Measurements from ENCODE around the gene MRPS34.

DNA sequence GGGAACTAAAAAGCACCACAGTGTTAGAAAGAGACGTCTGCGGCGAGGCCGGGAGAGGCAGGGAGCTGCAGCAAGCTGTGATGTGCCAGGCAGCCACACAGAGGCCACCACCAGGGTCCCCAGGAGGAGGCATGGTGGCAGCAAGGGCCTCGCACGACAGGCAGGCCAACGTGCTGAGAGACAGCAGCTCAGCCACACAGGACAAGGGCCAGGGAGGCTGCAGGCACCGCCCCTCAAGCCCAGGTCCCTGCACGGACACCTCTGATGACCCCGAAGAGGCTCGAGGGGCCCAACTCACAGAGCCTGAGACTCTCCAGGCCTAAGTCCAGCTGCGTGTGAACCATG is 48.0 kb upstream of the MRPS34 start:
- TF ChIP-seq, protein P1, sequence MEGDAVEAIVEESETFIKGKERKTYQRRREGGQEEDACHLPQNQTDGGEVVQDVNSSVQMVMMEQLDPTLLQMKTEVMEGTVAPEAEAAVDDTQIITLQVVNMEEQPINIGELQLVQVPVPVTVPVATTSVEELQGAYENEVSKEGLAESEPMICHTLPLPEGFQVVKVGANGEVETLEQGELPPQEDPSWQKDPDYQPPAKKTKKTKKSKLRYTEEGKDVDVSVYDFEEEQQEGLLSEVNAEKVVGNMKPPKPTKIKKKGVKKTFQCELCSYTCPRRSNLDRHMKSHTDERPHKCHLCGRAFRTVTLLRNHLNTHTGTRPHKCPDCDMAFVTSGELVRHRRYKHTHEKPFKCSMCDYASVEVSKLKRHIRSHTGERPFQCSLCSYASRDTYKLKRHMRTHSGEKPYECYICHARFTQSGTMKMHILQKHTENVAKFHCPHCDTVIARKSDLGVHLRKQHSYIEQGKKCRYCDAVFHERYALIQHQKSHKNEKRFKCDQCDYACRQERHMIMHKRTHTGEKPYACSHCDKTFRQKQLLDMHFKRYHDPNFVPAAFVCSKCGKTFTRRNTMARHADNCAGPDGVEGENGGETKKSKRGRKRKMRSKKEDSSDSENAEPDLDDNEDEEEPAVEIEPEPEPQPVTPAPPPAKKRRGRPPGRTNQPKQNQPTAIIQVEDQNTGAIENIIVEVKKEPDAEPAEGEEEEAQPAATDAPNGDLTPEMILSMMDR (IDR thresholded peaks at IDR 0.05), result no peak
- TF ChIP-seq ZFX (IDR thresholded peaks at IDR 0.05; ENCODE audit: borderline replicate concordance), result no peak
